Putamen (tissue), 1 donor: Measurements from ENCODE around the gene ERFE.

ENCODE experiments used
- DNase-seq: peaks from one replicate; pipeline ENCODE4 v3.0.0-alpha.2; 2016; ENCODE audit warnings: low spot score

The ERFE gene

DNA sequence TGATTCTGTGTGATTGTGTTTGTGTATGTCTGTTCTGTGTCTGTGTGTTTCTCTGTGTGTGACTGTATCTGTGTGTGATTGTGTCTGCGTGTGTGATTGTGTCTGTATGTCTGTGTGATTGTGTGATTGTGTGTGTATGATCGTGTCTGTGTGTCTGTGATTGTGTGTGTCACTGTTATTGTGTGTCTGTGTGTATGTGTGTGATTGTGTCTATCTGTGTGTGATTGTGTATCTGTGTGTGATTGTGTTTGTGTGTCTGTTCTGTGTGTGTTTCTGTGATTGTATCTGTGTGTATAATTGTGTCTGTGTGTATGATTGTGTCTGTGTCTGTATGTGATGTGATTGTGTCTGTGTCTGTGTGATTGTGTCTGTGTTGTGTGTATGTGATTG, 32.0 kb upstream of the ERFE start:
- no peak for DNase-seq

DNA sequence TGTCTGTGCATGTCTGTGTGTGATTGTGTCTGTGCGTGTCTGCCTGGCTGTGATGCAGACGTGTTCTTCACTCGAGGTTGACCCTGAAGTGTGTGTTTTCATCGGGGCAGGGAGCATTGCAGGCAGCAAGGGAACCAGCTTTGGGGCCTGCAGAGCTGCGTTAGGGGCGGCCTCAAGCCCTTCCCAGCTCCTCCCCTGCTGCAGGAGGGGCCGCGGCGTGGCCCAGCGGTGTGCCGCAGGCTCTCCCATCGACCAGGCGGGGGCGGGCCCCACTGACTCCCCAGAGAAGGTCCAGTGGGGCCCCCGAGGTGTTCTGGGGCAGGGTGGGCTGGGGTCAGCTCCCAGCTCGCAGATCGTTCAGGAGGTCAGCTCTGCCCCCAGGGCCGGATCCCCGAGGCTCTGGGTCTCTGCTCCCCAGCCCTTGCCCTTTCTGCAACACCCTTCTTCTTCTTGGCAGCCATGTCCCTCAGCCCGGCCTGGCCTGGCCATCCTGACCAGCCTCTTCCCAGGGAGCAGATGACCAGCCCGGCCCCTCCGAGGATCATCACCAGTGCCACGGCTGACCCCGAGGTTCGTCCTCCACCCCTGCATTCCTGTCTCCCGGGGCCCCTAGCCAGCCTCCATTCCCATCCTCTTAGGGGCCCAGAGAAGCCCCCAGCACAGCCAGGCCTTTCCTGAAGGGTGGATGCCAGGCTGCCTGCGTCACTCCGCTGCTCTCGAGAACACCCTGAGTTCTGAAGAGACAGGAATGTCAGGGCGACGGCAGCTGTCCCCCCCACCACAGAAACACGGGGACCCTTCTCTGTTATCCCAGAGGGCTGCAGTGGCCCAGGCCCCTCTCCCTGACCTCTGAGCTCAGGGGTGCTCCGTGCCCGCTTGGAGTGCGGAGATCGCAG, 31.4 kb upstream of the ERFE start:
- no peak for DNase-seq

DNA sequence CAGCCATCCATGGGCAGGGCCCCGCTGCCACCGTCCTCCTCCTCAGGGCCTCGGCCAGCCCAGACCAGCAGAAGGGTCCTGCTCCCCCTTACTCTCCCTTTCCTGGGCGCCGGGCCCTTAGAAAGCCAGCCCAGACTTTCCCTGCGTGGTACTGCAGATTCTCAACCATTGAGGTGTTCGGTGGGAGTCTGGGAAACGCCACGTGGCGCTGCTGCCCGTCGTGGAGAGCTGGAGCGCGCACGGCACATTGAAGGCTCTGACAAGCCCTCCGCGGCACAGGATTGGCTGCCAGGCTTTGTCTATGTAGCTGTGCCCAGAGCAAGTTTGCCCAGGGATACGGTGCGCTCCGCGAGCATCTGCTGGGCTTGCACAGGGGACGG, 30.7 kb upstream of the ERFE start:
- no peak for DNase-seq

DNA sequence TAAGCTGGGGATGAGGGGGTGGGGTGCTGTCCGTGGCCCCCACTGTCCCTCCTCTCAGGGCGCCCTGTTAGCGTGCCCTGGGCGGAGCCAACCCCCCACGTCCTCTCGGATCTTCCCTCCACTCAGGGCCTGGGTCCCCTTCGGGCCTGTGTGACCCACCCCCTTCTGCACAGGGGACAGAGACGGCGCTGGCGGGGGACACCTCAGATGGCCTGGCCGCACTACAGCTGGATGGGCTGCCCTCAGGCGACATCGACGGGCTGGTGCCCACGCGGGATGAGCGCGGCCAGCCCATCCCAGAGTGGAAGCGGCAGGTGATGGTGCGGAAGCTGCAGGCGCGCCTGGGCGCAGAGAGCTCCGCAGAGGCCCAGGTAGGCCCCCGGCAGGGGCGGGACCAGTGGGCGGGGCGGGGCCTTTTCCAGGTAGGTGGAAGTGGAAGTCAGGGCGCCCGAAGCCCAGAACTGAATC, 30.2 kb upstream of the ERFE start:
- DNase-seq: no peak

DNA sequence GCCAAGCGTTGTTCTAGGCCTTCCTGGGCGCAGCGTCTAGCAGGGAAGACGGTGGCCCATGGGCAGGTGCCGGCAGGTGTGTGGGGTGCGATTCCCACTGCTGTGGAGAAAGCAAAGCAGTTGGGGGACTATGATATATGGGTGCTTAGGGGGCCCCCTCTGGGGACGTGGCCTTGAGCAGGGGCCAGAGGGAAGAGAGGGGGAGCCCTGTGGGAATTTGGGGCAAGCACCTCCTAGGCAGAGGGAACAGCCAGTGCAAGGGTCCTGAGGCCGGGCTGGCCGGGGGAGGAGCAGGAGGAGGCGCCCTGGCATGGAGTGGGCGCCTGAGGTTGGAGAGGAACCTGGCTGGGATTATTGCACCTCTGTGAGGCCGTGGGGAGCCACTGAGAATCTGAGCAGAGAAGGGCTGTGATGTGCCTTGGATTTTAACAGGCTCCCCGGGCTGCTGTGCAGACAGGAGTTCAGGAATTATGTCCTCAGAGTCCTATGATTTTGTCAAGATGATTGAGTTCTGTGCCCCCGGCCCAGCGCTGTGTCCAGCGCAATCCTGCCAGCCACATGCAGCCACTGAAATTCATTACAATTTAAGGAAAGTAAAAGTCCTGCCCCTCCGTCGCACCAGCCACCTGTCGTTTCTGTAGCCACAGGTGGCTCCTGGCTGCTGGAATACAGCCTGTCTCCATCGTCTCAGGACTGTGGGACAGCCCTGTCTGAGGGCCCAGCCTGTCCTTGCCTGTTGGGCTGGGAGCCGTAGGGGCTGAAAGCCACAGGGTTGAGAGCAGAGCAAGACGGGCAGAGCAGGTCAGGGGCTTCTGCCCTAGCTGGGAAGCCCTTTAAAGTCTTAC, 29.4 kb upstream of the ERFE start:
- no peak for DNase-seq

DNA sequence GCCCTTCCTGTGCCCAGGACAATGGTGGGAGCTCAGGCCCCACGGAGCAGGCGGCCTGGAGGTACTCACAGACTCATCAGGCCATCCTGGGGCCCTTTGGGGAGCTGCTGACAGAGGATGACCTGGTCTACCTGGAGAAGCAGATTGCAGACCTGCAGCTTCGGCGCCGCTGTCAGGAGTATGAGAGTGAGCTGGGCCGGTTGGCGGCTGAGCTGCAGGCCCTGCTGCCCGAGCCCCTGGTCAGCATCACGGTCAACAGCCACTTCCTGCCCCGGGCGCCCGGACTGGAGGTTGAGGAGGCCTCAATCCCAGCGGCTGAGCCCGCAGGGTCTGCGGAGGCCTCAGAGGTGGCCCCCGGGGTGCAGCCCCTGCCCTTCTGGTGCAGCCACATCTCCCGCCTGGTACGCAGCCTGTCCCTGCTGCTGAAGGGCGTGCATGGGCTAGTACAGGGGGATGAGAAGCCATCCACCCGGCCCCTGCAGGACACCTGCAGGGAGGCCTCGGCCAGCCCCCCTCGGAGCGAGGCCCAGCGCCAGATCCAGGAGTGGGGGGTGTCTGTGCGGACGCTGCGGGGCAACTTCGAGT, 28.6 kb upstream of the ERFE start:
- no peak for DNase-seq

DNA sequence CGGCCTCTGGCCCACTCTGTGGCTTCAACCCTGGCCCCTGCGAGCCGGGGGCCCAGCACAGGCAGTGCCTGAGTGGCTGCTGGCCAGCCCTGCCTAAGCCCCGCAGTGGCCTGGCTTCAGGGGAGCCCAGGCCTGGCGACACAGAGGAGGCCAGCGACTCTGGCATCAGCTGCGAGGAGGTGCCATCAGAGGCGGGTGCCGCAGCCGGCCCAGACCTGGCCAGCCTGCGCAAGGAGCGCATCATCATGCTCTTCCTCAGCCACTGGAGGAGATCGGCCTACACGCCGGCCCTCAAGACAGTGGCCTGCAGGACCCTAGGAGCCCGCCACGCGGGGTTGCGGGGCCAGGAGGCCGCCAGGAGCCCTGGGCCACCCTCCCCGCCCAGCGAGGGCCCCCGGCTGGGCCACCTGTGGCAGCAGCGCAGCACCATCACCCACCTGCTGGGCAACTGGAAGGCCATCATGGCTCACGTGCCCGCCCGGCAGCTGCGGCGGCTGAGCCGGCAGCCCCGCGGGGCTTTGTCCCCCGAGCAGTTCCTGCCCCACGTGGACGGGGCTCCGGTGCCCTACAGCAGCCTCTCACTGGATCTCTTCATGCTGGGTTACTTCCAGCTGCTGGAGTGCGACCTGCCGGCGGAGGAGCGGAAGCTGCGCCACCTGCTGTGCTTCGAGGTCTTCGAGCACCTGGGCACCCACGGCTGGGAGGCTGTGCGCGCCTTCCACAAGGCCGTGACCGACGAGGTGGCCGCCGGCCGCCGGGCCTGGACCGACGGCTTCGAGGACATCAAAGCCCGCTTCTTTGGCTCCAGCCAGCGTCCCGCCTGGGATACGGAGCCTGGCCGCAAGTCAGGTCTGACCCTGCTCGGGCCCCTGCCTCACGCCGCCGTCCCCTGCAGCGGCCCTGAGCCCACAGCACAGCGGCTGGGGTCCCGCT, 27.8 kb upstream of the ERFE start:
- no peak for DNase-seq

DNA sequence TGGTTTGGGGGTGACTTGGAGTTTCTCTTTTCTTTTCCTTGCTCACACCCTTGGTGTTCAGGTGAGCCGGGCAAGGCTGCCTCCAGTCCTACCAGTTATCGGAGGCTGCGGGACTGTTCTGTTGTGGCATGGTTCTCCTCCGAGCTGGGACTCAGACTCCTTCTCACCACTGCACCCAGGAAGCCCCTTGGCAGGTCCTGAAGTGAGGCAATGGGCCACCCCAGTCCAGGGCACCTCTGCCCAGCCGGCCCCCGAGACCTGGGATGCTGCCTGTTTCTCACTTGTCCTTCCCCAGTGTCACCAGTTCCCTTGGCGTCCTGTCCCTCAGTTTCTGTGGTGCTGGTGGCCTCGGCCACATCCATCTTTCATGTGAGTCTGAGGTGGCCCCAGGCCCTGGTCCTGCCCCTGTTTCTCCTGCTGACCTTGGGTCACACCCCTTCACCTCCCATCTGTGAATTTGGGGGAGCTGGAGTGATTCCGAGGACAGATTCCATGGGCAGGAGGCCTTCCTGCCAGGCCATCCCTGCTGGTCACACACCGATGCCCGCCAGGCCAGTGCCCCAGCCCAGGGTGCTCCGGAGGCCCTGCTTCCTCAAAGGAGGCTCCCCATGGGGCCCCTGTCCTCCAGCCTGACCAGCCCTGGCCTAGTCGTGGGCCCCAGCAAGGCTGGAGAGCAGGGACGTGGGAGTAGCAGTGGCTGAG, 26.9 kb upstream of the ERFE start:
- DNase-seq: no peak

DNA sequence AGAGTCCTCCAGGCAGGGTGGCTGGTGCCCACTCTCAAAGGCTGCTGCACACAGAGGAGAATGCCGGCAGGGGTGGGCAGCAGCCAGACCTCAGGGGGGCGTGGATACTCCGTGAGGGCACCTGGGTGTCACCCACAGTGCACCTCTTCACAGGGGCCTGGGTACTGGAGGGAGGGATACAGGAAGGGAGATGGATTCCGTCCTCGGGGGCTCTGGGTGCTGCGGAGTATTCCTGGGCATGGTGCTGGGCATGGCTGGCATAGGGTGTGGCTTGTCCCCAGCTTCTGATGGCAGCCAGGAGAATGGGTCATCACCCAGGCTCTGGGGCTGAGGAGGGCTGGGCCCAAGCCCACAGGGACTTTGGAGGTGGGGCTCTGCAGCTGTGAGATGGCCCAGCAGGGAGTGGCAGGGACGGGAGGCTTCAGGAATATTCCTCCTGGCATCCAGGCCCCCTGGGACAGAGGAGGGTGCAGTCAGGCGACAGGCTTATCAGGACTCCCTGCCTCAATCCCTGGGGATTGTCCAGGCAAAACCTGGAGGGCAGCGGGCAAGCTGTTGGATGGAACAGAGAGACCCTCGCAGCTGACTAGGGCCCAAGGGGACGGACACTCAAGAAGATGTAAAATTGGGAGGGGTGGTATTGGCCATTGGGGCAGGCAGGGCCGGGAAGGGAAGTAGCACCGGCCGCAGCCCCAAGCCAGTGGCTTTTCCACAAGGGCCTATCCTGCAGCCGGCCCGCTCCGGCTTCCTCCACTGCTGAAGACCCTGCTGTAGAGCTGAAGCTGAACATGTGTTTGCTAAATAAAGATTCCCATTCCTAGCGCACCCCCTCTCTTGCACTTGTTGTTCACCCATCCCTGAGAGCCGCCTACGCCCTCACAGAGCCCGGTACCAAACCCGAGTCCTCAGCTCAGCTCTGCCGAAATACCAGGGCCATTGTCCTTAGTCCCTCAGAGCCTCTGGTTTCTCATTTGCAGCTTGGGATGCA, 26.0 kb upstream of the ERFE start:
- no peak for DNase-seq

DNA sequence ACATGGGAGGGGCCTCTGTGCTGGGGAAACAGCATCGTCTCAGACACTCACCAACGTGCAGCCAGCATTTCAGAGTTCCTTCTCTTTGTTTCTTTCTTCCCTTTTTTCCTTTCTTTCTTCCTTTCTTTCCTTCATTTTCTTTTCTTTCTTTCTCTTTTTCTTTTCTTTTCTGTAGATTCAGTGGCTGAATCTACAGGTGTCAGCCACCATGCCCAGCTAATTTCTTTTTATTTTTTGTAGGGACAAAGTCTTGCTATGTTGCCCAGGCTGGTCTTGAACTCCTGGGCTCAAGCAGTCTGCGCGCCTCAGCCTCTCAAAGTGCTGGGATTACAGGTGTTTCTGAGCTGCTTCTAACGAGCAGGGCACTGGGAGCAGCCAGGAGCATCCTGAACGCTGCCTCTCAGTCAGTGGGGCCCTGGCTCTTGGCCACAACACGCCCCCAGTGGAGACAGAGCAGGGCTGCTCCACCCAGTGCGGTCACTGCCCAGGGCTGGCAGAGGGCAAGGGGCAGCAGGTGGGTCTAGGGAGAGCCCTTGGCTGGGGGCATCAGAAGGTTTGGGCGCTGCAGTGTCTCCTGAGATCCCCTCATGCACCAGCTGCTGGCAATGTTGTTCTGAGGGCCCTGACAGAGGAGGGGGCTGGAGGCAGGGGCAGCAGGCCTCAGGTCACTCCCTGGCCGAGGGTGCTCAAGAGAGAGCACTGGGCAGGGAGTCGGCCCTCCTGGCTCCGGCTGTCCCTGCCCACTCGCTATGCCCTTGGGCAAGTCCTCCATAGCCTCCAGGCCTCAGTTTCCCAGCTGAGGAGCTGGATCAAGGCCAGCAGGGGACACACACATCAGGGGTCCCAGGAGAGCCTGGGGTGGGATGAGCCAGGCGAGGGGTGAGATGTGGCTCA, 25.0 kb upstream of the ERFE start:
- DNase-seq: no peak

DNA sequence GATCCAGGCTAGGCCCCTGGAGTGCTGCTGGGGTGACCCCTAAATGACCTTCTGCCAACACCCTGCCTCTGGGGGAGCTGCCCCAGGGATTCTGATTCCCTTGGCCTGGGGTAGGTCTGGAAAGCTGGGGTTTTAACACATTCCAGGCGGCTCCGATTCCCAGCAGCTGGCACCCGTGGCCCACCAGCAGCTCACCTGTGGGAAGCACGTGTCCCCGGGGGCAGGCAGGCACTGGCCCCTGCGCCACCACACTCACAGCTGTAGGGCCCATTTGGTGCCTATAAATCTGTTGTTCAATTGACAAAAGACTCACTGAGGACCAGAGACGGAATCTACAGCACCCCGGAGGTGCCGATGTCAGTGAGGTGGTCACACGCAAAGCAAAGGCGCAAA, 24.4 kb upstream of the ERFE start:
- no peak for DNase-seq

DNA sequence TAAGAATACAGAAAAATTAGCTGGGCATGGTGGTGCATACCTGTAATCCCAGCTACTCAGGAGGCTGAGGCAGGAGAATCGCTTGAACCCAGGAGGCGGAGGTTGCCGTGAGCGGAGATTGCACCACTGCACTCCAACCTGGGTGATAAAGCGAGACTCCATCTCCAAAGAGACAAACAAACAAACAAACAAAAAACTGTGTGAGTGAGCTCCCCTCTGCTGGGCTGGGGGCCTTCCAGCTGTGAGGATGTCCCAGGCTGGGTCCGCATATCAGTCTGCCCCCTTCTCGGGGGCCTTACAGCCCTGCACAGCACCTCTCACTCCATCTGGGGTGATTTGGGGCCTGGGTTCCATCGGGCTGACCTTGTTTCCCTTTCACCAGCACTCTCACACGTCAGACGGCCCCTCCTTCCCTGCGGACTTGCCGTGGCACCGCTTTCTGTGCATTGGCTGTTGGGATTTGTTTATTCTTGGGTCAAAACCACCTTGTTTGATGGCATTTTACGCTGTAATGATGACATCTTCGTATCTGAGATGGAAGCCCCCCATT, 23.1 kb upstream of the ERFE start:
- DNase-seq: no peak

DNA sequence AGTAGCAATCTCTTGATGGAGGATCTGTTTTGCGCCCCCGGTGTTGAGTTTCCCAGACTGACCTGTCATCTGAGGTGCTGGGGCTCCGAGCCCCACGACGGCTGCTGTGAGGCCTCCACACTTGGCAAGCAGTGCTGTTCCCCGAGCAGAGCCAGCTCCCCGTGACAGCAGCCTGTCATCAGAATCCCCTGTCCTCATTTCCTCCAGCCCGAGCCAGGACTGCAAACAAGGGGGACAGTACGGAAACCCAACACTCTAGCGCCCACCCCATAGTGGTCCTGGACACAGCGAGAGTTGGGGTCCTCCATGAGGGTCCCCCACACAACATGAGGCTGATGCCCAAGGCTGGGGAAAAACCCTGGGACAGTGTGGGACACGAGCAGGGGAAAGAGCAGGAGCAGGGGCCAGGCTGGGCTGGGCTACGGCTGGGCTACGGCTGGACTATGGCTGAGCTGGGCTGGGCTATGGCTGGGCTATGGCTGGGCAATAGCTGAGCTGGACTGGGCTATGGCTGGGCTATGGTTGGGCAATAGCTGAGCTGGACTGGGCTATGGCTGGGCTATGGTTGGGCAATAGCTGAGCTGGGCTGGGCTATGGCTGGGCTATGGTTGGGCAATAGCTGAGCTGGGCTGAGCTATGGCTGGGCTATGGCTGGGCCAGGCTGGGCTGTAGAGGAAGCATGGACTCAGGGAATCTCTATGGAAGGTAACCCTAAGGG, 21.8 kb upstream of the ERFE start:
- no peak for DNase-seq

DNA sequence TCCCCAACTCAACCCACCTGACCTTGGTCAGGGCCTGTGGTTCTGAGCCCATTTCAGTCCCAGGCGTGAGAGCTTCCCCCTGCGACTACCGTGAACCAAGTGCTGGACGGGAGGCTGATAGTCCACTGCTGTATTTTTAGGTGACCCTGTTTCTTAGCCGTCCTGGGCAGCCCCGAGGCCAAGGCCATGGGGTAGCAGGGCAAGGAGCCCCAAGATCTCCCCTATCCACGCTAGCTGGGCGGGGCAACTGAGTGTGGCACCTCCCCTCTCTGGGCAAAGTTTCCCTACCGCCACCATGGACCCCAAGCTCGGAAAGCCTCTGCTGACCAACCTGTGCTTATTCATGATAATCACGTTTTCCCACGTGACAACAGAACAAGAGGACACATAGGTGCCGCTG, 20.9 kb upstream of the ERFE start:
- no peak for DNase-seq

DNA sequence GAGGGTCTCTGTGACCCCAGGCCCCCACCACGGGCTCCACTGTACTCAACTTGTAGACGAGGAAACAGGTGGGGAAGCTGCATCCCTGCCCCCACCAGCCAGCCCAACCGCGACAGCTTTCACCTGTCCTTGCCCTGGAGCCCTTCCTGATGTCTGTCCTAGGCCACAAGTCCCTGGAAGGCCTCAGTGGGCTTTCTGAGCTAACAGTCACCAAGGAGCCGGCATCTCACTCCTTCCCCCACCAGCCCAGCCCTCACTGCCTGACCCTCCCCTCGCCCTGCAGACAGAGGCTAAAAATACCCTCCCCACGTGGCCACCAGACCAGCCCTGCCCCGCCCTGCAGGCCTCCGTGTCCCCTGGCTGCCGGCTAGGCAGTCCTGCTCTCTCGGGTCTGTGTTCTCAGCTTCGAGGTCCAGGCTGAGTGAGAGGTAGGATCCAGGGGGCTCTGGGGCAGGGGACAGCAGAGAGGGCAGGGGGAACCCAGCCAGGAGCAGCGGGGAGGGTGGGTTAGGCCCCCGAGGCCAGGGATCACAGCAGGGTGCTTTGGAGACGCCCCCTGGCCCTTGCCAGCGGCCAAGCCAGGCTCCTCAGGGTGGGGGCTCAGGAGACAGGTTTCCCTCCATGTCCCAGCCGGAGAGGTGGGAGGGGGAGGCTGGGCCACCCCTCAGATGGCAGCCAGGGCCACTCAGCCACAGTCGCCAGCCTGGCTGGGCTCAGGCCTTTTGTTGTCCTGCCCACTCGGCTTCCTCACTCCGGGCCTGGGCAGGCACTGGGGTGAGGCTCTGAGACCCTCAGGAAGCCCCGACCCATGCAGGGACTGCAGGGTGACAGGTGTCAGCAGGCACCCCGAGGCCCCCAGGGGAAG, 20.2 kb upstream of the ERFE start, which contains the start of gene KLHL30:
Gene KLHL30 (plus strand): TSS at position 338 of the 865 bp plus-strand sequence. CDS start 2,087 bp downstream, outside the sequence.
- DNase-seq: no peak

DNA sequence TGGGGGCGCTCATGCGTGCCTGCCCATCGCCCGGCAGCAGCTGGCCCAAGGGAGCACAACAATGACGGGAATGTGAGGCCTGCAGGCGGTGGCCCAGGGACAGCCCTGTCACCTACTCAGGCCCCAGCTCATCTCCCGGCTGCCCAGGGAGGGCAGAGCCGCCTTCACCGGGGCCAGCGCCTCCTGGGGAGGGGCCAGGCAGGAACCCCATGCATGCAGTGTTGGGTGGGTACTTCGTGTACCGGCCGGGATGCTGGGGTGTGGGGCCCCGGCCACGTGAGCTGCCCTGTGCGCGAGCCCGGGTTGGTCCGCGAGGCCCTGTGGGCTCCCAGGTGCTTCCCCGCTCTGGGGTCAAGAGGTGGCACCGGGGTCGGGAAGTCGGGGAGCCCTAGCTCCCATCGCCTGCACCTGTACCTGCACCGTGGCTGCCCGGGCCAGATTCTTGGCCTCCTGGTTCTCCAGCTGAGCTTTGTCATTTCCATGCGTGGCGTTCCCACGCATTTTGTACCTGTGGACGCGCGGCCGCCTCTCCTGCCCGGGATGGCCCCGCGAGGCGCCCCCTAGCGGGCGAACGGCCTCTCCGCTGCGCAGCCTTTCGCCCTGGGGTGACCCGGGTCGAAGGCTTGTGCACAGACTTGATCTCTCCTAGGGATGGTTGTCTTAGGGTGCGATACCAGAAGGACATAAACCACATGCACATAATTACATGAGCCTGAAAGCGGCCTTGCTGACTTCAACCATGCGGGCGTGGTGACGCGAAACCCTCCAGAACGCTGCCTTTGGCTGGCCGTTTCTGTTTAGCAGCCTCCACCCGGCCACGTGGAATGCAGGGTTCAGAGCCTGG, 19.4 kb upstream of the ERFE start:
- no peak for DNase-seq
